CD4-positive, alpha-beta T cell treated with Interleukin-4 for 4 hours (primary cell): ENCODE measurements around the gene RXYLT1.
"Not testable (repeated sequence)": the region's sequence is repeated elsewhere in the genome, so short reads cannot be mapped to it uniquely, and the experiment has no call there.

Source experiments
- DNase-seq: peaks from one replicate; pipeline ENCODE4 v3.0.0-alpha.2; 2020

Gene RXYLT1

GRCh38 chr12:63779498-63780481 lies at the start of gene RXYLT1:
Gene RXYLT1, plus strand, starts transcription at chr12:63779909. Its CDS starts 52 bp downstream, at chr12:63779961.
- DNase-seq = peak; percentile 80

GRCh38 chr12:63732779-63733178 lies 46.9 kb upstream of the RXYLT1 start:
- not testable (repeated sequence) for DNase-seq

GRCh38 chr12:63733585-63733984 lies 46.1 kb upstream of the RXYLT1 start:
- not testable (repeated sequence) for DNase-seq

GRCh38 chr12:63740551-63740950 lies 39.2 kb upstream of the RXYLT1 start:
- not testable (repeated sequence) for DNase-seq

GRCh38 chr12:63741431-63741830 lies 38.3 kb upstream of the RXYLT1 start:
- DNase-seq = not testable (repeated sequence)

- DNase-seq = not testable (repeated sequence)
Observed at GRCh38 chr12:63744110-63744509, 35.6 kb upstream of the RXYLT1 start.

- not testable (repeated sequence) for DNase-seq
Observed at GRCh38 chr12:63746470-63746869, 33.2 kb upstream of the RXYLT1 start.

GRCh38 chr12:63747136-63747535 lies 32.6 kb upstream of the RXYLT1 start:
- DNase-seq = not testable (repeated sequence)

- no peak for DNase-seq
Observed at GRCh38 chr12:63747553-63747952, 32.2 kb upstream of the RXYLT1 start.

- no peak for DNase-seq
Observed at GRCh38 chr12:63752283-63752682, 27.4 kb upstream of the RXYLT1 start.

GRCh38 chr12:63752841-63753240 lies 26.9 kb upstream of the RXYLT1 start:
- no peak for DNase-seq

- no peak for DNase-seq
Observed at GRCh38 chr12:63753743-63754142, 26.0 kb upstream of the RXYLT1 start.

GRCh38 chr12:63764481-63764880 lies 15.2 kb upstream of the RXYLT1 start:
- no peak for DNase-seq

GRCh38 chr12:63766498-63766897 lies 13.2 kb upstream of the RXYLT1 start:
- no peak for DNase-seq

- DNase-seq = no peak
Observed at GRCh38 chr12:63770375-63770774, 9.3 kb upstream of the RXYLT1 start.

- no peak for DNase-seq
Observed at GRCh38 chr12:63777340-63777739, 2.4 kb upstream of the RXYLT1 start.

GRCh38 chr12:63782466-63782865 lies 2.8 kb downstream of the RXYLT1 start:
- no peak for DNase-seq

- no peak for DNase-seq
Observed at GRCh38 chr12:63787306-63787705, 7.6 kb downstream of the RXYLT1 start.

- no peak for DNase-seq
Observed at GRCh38 chr12:63790608-63790945, 10.9 kb downstream of the RXYLT1 start.

- DNase-seq = no peak
Observed at GRCh38 chr12:63792338-63792737, 12.6 kb downstream of the RXYLT1 start.

GRCh38 chr12:63795032-63795687 lies 15.5 kb downstream of the RXYLT1 start:
- no peak for DNase-seq

- DNase-seq = no peak
Observed at GRCh38 chr12:63795944-63796343, 16.2 kb downstream of the RXYLT1 start.

- DNase-seq = peak; percentile 11
Observed at GRCh38 chr12:63802012-63802608, 22.4 kb downstream of the RXYLT1 start.

GRCh38 chr12:63804746-63805145 lies 25.0 kb downstream of the RXYLT1 start:
- no peak for DNase-seq
